Measurements from ENCODE around the gene FRS3.

DNA sequence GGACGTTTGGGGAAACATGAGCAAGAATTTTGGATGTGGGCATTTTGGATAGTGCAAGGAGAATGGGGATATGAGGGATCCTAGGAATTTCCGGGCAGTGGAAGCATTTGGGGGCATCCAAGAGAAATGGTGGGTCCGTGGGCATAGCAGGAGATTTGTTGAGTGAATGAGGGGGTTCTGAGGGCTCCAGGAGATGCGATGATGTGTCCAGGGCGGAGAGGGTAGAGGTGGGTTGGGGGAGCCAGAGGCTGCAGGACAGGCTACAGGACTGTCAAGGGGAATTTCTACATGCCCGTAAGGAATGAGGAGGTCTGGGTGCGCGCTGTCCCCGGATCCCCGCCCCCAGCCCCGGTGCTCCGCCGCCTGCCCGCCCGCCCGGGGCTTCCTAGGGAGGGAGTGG, 364 bp downstream of the FRS3 start:
- TF ChIP-seq CTCF (conservative IDR thresholded peaks at IDR 0.05; ENCODE audit: low read length) (no peak), EZH2phosphoT487 (IDR thresholded peaks at IDR 0.05; ENCODE audit: borderline replicate concordance, low read depth, low read length) (no peak)
